C4-2B (cell line): ENCODE measurements around the gene KRT25.

Source experiments
- H3K27ac ChIP-seq: fragments of 450-650 bp; 2 replicates; pipeline ENCODE4 v1.5.1; 2017
- ZFX ChIP-seq: fragments of 450-650 bp; IDR thresholded peaks from 2 replicates; pipeline ENCODE4 v1.6.1; 2017
- TF ChIP-seq, protein P1 (sequence below): fragments of 450-650 bp; conservative IDR thresholded peaks from 2 replicates; pipeline ENCODE4 v1.5.1; 2017; ENCODE audit warnings: mild to moderate bottlenecking

Gene KRT25, protein sequence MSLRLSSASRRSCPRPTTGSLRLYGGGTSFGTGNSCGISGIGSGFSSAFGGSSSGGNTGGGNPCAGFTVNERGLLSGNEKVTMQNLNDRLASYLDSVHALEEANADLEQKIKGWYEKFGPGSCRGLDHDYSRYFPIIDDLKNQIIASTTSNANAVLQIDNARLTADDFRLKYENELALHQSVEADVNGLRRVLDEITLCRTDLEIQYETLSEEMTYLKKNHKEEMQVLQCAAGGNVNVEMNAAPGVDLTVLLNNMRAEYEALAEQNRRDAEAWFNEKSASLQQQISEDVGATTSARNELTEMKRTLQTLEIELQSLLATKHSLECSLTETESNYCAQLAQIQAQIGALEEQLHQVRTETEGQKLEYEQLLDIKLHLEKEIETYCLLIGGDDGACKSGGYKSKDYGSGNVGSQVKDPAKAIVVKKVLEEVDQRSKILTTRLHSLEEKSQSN

DNA sequence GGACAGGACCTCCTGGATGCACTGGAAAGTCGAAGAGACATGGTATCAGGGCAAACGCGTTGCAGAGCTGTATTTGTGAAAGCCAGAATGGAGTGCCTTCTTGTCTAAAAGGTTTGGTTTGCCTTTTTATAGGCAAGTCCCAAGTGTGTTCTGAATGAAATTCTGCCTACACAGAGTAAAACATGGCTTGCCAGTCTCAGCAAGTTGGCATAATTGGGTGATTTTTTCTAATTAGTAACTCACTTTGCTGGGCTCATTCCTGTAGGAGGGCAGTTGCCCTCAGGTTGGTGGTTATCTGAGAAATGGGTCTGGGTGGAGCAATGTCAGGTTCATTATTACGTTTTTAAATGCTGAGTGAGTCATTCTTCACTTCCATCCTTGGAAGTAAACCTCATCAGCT is at the start of gene KRT25:
Gene KRT25 (minus strand): TSS at position 101 of the 400 bp plus-strand sequence. CDS start 60 bp downstream, at position 41.
- no peak within 1 kb of the TSS for H3K27ac ChIP-seq
- no peak for TF ChIP-seq ZFX
- TF ChIP-seq, protein P1, sequence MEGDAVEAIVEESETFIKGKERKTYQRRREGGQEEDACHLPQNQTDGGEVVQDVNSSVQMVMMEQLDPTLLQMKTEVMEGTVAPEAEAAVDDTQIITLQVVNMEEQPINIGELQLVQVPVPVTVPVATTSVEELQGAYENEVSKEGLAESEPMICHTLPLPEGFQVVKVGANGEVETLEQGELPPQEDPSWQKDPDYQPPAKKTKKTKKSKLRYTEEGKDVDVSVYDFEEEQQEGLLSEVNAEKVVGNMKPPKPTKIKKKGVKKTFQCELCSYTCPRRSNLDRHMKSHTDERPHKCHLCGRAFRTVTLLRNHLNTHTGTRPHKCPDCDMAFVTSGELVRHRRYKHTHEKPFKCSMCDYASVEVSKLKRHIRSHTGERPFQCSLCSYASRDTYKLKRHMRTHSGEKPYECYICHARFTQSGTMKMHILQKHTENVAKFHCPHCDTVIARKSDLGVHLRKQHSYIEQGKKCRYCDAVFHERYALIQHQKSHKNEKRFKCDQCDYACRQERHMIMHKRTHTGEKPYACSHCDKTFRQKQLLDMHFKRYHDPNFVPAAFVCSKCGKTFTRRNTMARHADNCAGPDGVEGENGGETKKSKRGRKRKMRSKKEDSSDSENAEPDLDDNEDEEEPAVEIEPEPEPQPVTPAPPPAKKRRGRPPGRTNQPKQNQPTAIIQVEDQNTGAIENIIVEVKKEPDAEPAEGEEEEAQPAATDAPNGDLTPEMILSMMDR, result no peak

DNA sequence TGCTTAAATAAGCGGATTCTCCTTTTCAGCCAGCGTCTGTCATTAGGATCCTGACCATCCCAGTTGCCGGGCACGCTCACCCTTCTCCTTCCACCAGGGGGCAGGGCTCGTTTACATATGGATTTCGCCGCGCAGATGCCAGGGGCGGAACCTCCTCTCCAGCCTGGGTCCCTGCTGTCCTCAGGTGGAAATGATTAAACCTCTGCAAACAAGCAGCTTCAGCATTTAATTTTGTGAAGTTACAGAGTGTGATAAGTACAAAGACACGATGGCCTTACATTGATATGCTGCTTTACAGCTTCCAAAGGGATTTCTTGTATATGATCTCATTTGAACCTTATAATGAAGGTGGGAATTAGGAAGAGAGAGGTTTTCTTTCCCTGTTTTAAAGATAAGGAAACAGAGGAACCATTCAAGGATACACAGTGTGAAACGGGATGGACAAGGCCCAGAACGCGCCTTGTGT is 48.5 kb upstream of the KRT25 start:
- no peak for TF ChIP-seq ZFX
- TF ChIP-seq, protein P1, result peak; percentile 97
- H3K27ac ChIP-seq, result no peak overlapping the region

DNA sequence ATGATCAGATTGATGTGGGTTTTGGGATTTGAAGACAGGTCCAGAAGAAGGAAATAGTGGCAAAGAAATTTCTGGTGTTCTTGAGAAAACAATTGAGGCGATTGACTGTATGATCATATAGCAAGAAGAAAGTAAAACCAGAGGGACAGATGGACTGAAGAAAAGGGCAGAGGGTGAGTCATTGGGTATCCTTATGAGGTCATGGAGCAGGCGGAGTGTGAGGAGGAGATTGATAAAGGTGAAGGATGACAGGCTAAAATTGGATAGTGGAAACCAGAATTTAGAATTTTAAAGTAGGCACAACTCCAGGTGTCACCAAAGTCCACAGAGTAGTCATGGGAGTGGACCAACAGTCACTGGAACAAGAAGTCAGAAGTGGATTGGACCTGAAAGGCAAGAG is 46.0 kb upstream of the KRT25 start:
- TF ChIP-seq, protein P1, result no peak
- TF ChIP-seq ZFX, result no peak
- no peak overlapping the region for H3K27ac ChIP-seq

DNA sequence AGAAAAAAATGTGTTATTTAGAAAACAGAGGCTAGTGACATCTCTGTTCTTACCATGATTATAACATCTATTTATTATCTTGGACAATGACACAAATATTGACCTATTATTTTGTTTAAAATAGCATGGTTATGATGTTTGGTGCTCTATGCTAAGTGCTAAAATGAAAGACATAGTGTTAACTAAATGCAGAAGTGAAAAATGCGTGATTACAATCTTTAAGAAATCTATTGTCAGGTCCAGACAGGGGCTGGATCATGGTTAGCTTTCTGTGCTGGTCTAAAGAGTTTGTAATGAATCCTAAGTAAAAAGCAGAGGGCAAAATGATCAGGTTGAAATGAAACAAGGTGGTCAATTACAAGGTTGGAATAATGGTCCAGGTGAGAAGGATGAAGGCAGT is 45.2 kb upstream of the KRT25 start:
- no peak for TF ChIP-seq ZFX
- TF ChIP-seq, protein P1, result no peak
- no peak overlapping the region for H3K27ac ChIP-seq

DNA sequence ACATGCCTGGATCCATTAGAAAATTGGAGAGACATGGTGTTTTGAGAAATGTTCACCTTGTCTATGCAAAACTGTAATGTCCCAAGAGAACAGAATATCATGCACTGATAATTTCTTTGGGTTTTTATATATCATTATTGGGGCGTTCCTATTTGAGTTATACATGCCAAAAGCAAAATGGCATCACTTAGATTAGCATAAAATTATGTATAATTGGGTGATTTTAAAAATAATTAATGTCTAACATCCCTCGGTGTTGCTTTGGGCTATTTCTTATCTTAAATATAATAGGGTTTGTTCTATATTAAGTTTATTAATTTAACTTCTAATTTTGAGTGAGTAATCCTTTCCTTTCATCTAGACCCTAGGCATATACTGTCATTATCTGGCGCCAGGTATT is 44.7 kb upstream of the KRT25 start, which contains the start of gene KRT28:
Gene KRT28 (minus strand): TSS at position 101 of the 400 bp plus-strand sequence. CDS start 66 bp downstream, at position 35.
- no peak within 1 kb of the TSS for H3K27ac ChIP-seq
- no peak for TF ChIP-seq ZFX
- TF ChIP-seq, protein P1, result no peak

DNA sequence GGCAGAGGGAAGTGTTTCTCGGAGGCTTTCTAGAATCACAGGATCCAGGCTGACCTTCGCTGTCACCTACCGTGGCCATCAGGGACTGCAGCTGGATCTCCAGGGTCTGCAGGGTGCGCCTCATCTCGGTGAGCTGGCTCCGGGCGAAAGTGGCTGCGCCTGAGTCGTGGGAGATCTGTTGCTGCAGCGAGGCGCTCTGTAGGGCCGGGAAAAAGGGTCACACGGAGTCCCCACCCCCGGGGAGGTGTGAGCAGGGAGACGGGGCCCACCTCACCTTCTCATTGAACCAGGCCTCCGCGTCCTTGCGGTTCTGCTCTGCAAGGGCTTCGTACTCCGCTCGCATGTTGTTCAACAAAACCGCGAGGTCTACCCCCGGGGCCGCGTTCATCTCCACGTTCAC is 41.7 kb upstream of the KRT25 start:
- TF ChIP-seq ZFX, result no peak
- TF ChIP-seq, protein P1, result no peak
- no peak overlapping the region for H3K27ac ChIP-seq

DNA sequence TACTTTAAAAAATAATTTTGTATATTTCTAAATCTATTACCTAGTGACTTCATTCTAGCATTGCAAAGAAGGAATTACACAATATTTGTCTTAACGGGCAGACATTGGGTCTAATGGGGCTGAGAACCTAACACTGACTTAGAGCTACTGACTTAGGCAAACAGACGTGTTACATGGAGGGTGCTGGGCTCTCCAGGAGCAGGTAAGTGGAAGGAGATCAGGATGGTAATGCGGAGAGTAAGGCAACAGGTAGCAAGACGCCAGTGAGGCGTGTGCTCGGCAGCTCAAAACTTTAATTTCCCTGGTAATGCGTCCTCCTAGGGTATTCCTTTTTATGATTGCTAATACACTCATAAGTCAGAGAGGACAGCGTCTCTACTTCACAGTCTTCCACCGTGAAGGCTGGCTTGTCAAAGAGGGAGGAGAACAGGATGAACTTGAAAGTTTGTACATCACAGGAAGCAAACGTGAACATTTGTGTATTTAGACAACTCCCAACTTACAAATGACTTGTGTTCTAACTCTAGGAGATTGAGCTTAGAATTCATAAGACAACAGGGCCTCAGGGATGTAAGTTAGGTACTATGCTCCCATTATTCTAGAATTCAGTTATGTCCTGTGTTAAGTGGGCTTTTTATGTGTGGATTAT is 40.0 kb upstream of the KRT25 start:
- no peak overlapping the region for H3K27ac ChIP-seq
- TF ChIP-seq, protein P1, result no peak
- TF ChIP-seq ZFX, result no peak
